Fibroblast of pulmonary artery (primary cell): Measurements from ENCODE around the gene ARHGEF10L.

Experiments used
- DNase-seq: peaks from one replicate; pipeline ENCODE4 v3.0.0-alpha.2; 2010; ENCODE audit warnings: low read depth
- H3K4me3 ChIP-seq: replicated peaks from 2 replicates; pipeline ENCODE4 v1.5.1; 2011; ENCODE audit warnings: low read depth, mild to moderate bottlenecking, control low read depth, low read length, moderate library complexity
- CTCF ChIP-seq: IDR thresholded peaks from 2 replicates; pipeline ENCODE4 v1.5.1; 2011; ENCODE audit warnings: mild to moderate bottlenecking, control low read depth, low read length, inconsistent platforms; ENCODE audit errors: missing control alignments

ARHGEF10L gene

GRCh38 chr1:17696417-17697301 lies 157.2 kb downstream of the ARHGEF10L start:
- TF ChIP-seq CTCF, result peak; percentile 65
- H3K4me3 ChIP-seq, result no peak overlapping the region
- peak; percentile 88 for DNase-seq

DNA sequence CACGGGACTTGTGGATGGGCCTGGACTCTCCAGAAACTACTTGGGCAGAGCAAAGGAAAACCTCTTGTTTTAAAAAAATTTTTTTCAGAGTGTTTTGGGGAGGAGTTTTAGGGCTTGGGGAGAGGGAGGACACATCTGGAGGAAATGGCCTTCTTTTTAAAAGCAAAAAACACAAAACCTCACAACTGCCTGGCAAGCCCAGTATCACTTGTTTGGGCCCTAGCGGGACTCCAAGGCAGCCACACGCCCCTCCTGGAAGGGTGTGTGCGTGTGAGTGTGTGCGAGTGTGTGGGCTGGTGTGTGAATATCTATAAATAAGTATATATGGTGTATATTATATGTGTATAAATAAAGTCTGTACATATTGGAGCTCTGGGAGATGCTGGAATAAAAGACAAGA lies 158.0 kb downstream of the ARHGEF10L start:
- DNase-seq, result no peak
- H3K4me3 ChIP-seq, result no peak overlapping the region
- TF ChIP-seq CTCF, result no peak

GRCh38 chr1:17699581-17699980 lies 160.1 kb downstream of the ARHGEF10L start:
- TF ChIP-seq CTCF, result no peak
- H3K4me3 ChIP-seq, result no peak overlapping the region
- DNase-seq, result no peak

DNA sequence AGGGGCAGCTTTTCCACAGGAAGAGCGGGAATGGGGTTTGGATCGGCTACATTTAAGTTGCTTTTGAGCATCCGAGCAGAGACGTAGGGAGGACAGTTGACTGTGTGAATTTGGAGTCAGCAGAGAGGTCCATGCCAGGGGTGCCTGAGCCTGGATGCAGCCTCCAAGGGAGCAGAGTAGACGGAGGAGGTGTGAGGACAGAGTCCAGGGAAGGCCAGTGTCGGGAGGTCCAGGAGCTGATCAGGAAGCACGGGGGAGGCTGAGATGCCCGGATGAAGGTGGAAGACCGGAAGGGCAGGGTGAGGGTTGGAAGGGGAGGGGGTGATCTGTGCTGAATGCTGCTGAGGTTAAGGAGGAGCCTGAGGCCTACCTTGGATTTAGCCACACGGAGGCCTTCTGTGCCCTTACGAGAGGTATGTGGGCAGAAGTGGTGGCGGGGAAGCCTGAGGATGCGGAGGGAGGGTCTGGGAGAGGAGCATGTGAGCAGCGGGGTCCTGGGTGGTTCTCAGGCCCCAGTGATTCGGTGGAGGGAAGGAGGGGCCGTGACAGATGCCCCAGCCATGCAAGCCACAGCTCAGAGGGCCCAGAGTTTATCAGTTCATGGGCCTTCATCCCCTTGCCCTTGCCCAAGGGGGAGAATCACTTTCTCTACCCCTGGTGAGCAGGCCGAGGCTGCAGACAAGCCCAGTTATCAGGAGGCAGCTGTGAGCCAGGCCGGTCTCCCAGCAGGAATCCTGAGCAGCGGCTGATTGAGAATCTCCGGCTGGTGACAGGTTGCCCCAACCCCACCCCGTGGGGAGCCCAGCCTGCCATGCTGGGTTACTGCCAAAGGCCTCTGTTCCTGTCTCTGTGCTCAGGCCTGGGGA lies 161.7 kb downstream of the ARHGEF10L start:
- no peak for TF ChIP-seq CTCF
- DNase-seq, result no peak

DNA sequence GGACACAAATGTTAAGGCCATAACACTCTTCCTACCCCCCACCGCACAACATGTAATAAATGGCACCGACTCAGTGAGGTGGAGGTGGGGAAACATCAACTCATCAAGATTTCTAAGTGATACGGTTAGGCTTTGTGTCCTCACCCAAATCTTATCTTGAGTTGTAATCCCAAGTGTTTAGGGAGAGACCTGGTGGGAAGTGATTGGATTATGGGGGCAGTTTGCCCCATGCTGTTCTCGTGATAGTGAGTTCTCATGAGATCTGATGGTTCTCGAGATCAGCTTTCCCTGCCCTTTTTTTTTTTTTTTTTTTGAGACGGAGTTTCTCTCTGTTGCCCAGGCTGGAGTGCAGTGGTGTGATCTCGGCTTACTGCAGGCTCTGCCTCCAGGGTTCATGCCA lies 164.7 kb downstream of the ARHGEF10L start:
- no peak overlapping the region for H3K4me3 ChIP-seq
- DNase-seq, result no peak
- no peak for TF ChIP-seq CTCF

More for the DNA sequence above, 161.7 kb downstream of the ARHGEF10L start:
- no peak overlapping the region for H3K4me3 ChIP-seq

- no peak for DNase-seq
- H3K4me3 ChIP-seq, result no peak overlapping the region
- TF ChIP-seq CTCF, result no peak
Measured at GRCh38 chr1:17706445-17706844, 166.9 kb downstream of the ARHGEF10L start.
